Measurements from ENCODE around the gene RIIAD1.

Gene RIIAD1

GRCh38 chr1:151776665-151777062, 55.3 kb downstream of the RIIAD1 start:
- H3K9me3 Mint-ChIP-seq = no peaks in the 10 kb centered on the region
- no peaks in the 10 kb centered on the region for H3K27me3 Mint-ChIP-seq
- no peak overlapping the region for H3K27ac Mint-ChIP-seq
- no peaks in the 10 kb centered on the region for H3K4me1 Mint-ChIP-seq (ENCODE audit: low read depth)
- peaks cover 51% of the 10 kb centered on the region for H3K36me3 Mint-ChIP-seq (ENCODE audit: low read depth)
- no peak overlapping the region for H3K4me3 Mint-ChIP-seq
- no peak for DNase-seq

GRCh38 chr1:151777317-151777716, 56.0 kb downstream of the RIIAD1 start:
- DNase-seq = no peak
- Mint-ChIP-seq H3K27ac (no peak overlapping the region), H3K27me3 (no peaks in the 10 kb centered on the region), H3K36me3 (ENCODE audit: low read depth) (peaks cover 55% of the 10 kb centered on the region), H3K4me1 (ENCODE audit: low read depth) (no peaks in the 10 kb centered on the region), H3K9me3 (no peaks in the 10 kb centered on the region), H3K4me3 (no peak overlapping the region)

Data from activated T-cell treated with anti-CD3 and anti-CD28 coated beads, Interleukin-2, amount 50 U/mL, for 24 hours (primary cell).